ENCODE data around the gene COLQ. TPM values are rescaled to one million over a fixed set of nuclear protein-coding genes. Genes with fewer than 3 reads are reported as not detected.

Gene COLQ
- total RNA-seq, 5 donors from 2014 or later (not counting 1 experiment from before 2014, with no cell fraction given): 5.1 to 11.4 (median 7.2) TPM

GRCh38 chr3:15553749-15554148 is 32.2 kb upstream of the COLQ start:
- no peak overlapping the region for H3K4me3 ChIP-seq (ENCODE audit: control insufficient read depth in 1 of 2, extremely low read depth in 1 of 2, low read length in 1 of 2)
- WGBS (ENCODE audit: insufficient coverage): 96% methylated on average over 3 of the region's 3 CpGs
- DNase-seq (no peak), ATAC-seq (replicated peaks in 1 of 4) (no peak)
- Mint-ChIP-seq H3K36me3 (peaks cover 34% of the 10 kb centered on the region), H3K27ac (no peak overlapping the region), H3K27me3 (no peaks in the 10 kb centered on the region), H3K4me1 (peaks cover 0 to 24% (median 17%) of the 10 kb centered on the region in 3 donors), H3K4me3 (no peak overlapping the region), H3K9me3 (peaks cover 0 to 3% (median 0%) of the 10 kb centered on the region in 3 donors)
- CTCF ChIA-PET: no interaction called here
- no peaks in the 10 kb centered on the region for H3K27me3 ChIP-seq (replicated peaks in 1 of 2; ENCODE audit: control insufficient read depth in 2 of 2, extremely low read depth in 1 of 2, insufficient read depth in 2 of 2, low read length in 1 of 2)
- no peak overlapping the region for H3K27ac ChIP-seq (ENCODE audit: low read length)
- peaks cover 2 to 10% of the 10 kb centered on the region in 2 experiments for H3K4me1 ChIP-seq (ENCODE audit: control insufficient read depth in 1 of 2, extremely low read depth in 1 of 2, insufficient read depth in 2 of 2, low read length in 2 of 2)
- peaks cover 0 to 7% of the 10 kb centered on the region in 2 donors for H3K36me3 ChIP-seq (ENCODE audit: control insufficient read depth in 2 of 2, extremely low read depth in 1 of 2, insufficient read depth in 1 of 2, low read length in 1 of 2)
- POLR2A ChIA-PET: no interaction called here
- no peaks in the 10 kb centered on the region for H3K9me3 ChIP-seq

- Histone ChIP-seq H3K27ac (ENCODE audit: low read length) (no peak overlapping the region), H3K36me3 (ENCODE audit: control insufficient read depth in 2 of 2, extremely low read depth in 1 of 2, insufficient read depth in 1 of 2, low read length in 1 of 2) (peaks cover 0 to 5% of the 10 kb centered on the region in 2 donors), H3K9me3 (no peaks in the 10 kb centered on the region), H3K4me3 (ENCODE audit: control insufficient read depth in 1 of 2, extremely low read depth in 1 of 2, low read length in 1 of 2) (no peak overlapping the region), H3K27me3 (replicated peaks in 1 of 2; ENCODE audit: control insufficient read depth in 2 of 2, extremely low read depth in 1 of 2, insufficient read depth in 2 of 2, low read length in 1 of 2) (no peaks in the 10 kb centered on the region), H3K4me1 (ENCODE audit: control insufficient read depth in 1 of 2, extremely low read depth in 1 of 2, insufficient read depth in 2 of 2, low read length in 2 of 2) (peaks cover 2 to 3% of the 10 kb centered on the region in 2 experiments)
- Mint-ChIP-seq H3K27me3 (no peaks in the 10 kb centered on the region), H3K4me3 (no peak overlapping the region), H3K9me3 (peaks cover 1 to 7% (median 5%) of the 10 kb centered on the region in 3 donors), H3K4me1 (peaks cover 0 to 13% (median 8%) of the 10 kb centered on the region in 3 donors), H3K36me3 (peaks cover 37% of the 10 kb centered on the region), H3K27ac (peak overlapping the region in 1 of 2 donors; percentile 23)
- ChIA-PET POLR2A (no interaction called here), CTCF (no interaction called here)
- ATAC-seq (replicated peaks in 1 of 4) (no peak), DNase-seq (no peak)
- 91% methylated on average over 1 of the region's 1 CpG for WGBS (ENCODE audit: insufficient coverage)
Observed at GRCh38 chr3:15551902-15552301, 30.4 kb upstream of the COLQ start.

GRCh38 chr3:15549846-15550245 is 28.3 kb upstream of the COLQ start:
- Mint-ChIP-seq H3K9me3 (peaks cover 9 to 17% (median 10%) of the 10 kb centered on the region in 3 donors), H3K36me3 (peaks cover 41% of the 10 kb centered on the region), H3K27ac (no peak overlapping the region), H3K4me3 (no peak overlapping the region), H3K4me1 (peaks cover 0 to 2% (median 0%) of the 10 kb centered on the region in 3 donors), H3K27me3 (no peaks in the 10 kb centered on the region)
- no peak for ATAC-seq (replicated peaks in 1 of 4)
- no peaks in the 10 kb centered on the region for H3K4me1 ChIP-seq (ENCODE audit: control insufficient read depth in 1 of 2, extremely low read depth in 1 of 2, insufficient read depth in 2 of 2, low read length in 2 of 2)
- H3K27ac ChIP-seq (ENCODE audit: low read length): no peak overlapping the region
- 86% methylated on average over 5 of the region's 6 CpGs for WGBS (ENCODE audit: insufficient coverage)
- peaks cover 0 to 2% of the 10 kb centered on the region in 2 donors for H3K36me3 ChIP-seq (ENCODE audit: control insufficient read depth in 2 of 2, extremely low read depth in 1 of 2, insufficient read depth in 1 of 2, low read length in 1 of 2)
- no peaks in the 10 kb centered on the region for H3K27me3 ChIP-seq (replicated peaks in 1 of 2; ENCODE audit: control insufficient read depth in 2 of 2, extremely low read depth in 1 of 2, insufficient read depth in 2 of 2, low read length in 1 of 2)
- no peak overlapping the region for H3K4me3 ChIP-seq (ENCODE audit: control insufficient read depth in 1 of 2, extremely low read depth in 1 of 2, low read length in 1 of 2)
- H3K9me3 ChIP-seq: no peaks in the 10 kb centered on the region
- ChIA-PET POLR2A (no interaction called here), CTCF (no interaction called here)
- no peak for DNase-seq

GRCh38 chr3:15542614-15543013 is 21.1 kb upstream of the COLQ start:
- Mint-ChIP-seq H3K4me1 (peaks cover 22 to 43% (median 32%) of the 10 kb centered on the region in 3 donors), H3K4me3 (no peak overlapping the region), H3K27me3 (no peaks in the 10 kb centered on the region), H3K36me3 (peaks cover 9% of the 10 kb centered on the region), H3K27ac (no peak overlapping the region), H3K9me3 (peaks cover 6 to 12% (median 10%) of the 10 kb centered on the region in 3 donors)
- WGBS (ENCODE audit: insufficient coverage): 60% methylated on average over 2 of the region's 5 CpGs
- Histone ChIP-seq H3K9me3 (no peaks in the 10 kb centered on the region), H3K4me1 (ENCODE audit: control insufficient read depth in 1 of 2, extremely low read depth in 1 of 2, insufficient read depth in 2 of 2, low read length in 2 of 2) (peaks cover 4 to 16% of the 10 kb centered on the region in 2 experiments), H3K27ac (ENCODE audit: low read length) (no peak overlapping the region), H3K4me3 (ENCODE audit: control insufficient read depth in 1 of 2, extremely low read depth in 1 of 2, low read length in 1 of 2) (no peak overlapping the region), H3K27me3 (replicated peaks in 1 of 2; ENCODE audit: control insufficient read depth in 2 of 2, extremely low read depth in 1 of 2, insufficient read depth in 2 of 2, low read length in 1 of 2) (no peaks in the 10 kb centered on the region), H3K36me3 (ENCODE audit: control insufficient read depth in 2 of 2, extremely low read depth in 1 of 2, insufficient read depth in 1 of 2, low read length in 1 of 2) (no peaks in the 10 kb centered on the region)
- POLR2A ChIA-PET: interaction anchor here in 1 of 2 donors (0.6 kb wide), 1 partner anchor 13 kb away, joined by 6 read pairs; no protein-coding TSS in a partner anchor
- CTCF ChIA-PET: no interaction called here
- ATAC-seq (replicated peaks in 1 of 4): no peak
- no peak for DNase-seq

GRCh38 chr3:15541371-15541770 is 19.9 kb upstream of the COLQ start:
- CTCF ChIA-PET: no interaction called here
- POLR2A ChIA-PET: no interaction called here
- WGBS (ENCODE audit: insufficient coverage): no CpG with 5 or more reads among the region's 4 CpGs
- Mint-ChIP-seq H3K4me3 (no peak overlapping the region), H3K9me3 (peaks cover 0 to 5% (median 4%) of the 10 kb centered on the region in 3 donors), H3K27me3 (no peaks in the 10 kb centered on the region), H3K27ac (peak overlapping the region in 1 of 2 donors; percentile 82), H3K36me3 (peaks cover 3% of the 10 kb centered on the region), H3K4me1 (peaks cover 34 to 55% (median 44%) of the 10 kb centered on the region in 3 donors)
- Histone ChIP-seq H3K9me3 (no peaks in the 10 kb centered on the region), H3K4me3 (ENCODE audit: control insufficient read depth in 1 of 2, extremely low read depth in 1 of 2, low read length in 1 of 2) (no peak overlapping the region), H3K27ac (ENCODE audit: low read length) (no peak overlapping the region), H3K27me3 (replicated peaks in 1 of 2; ENCODE audit: control insufficient read depth in 2 of 2, extremely low read depth in 1 of 2, insufficient read depth in 2 of 2, low read length in 1 of 2) (no peaks in the 10 kb centered on the region), H3K36me3 (ENCODE audit: control insufficient read depth in 2 of 2, extremely low read depth in 1 of 2, insufficient read depth in 1 of 2, low read length in 1 of 2) (no peaks in the 10 kb centered on the region), H3K4me1 (ENCODE audit: control insufficient read depth in 1 of 2, extremely low read depth in 1 of 2, insufficient read depth in 2 of 2, low read length in 2 of 2) (peaks cover 13 to 23% of the 10 kb centered on the region in 2 experiments)
- ATAC-seq (replicated peaks in 1 of 4): no peak
- DNase-seq: no peak

- H3K27me3 Mint-ChIP-seq: no peaks in the 10 kb centered on the region
- ChIA-PET CTCF (interaction anchor here in 1 of 2 donors (0.5 kb wide), 1 partner anchor 463 kb away, joined by 3 read pairs; no protein-coding TSS in a partner anchor), POLR2A (interaction anchor here in 1 of 2 donors (0.6 kb wide), 1 partner anchor 1333 kb away, joined by 3 read pairs; no protein-coding TSS in a partner anchor)
- Histone ChIP-seq H3K27ac (ENCODE audit: low read length) (no peak overlapping the region), H3K36me3 (ENCODE audit: control insufficient read depth in 2 of 2, extremely low read depth in 1 of 2, insufficient read depth in 1 of 2, low read length in 1 of 2) (no peaks in the 10 kb centered on the region), H3K9me3 (no peaks in the 10 kb centered on the region), H3K4me1 (ENCODE audit: control insufficient read depth in 1 of 2, extremely low read depth in 1 of 2, insufficient read depth in 2 of 2, low read length in 2 of 2) (peaks cover 23 to 36% of the 10 kb centered on the region in 2 experiments), H3K4me3 (ENCODE audit: control insufficient read depth in 1 of 2, extremely low read depth in 1 of 2, low read length in 1 of 2) (no peak overlapping the region), H3K27me3 (replicated peaks in 1 of 2; ENCODE audit: control insufficient read depth in 2 of 2, extremely low read depth in 1 of 2, insufficient read depth in 2 of 2, low read length in 1 of 2) (no peaks in the 10 kb centered on the region)
- peaks cover 3% of the 10 kb centered on the region for H3K36me3 Mint-ChIP-seq
- DNase-seq (no peak), ATAC-seq (replicated peaks in 1 of 4) (no peak)
- peak overlapping the region; percentile 76 to 95 for H3K27ac Mint-ChIP-seq
- H3K4me3 Mint-ChIP-seq: peak overlapping the region in 1 of 3 donors; percentile 58
- no peaks in the 10 kb centered on the region for H3K9me3 Mint-ChIP-seq
- WGBS (ENCODE audit: insufficient coverage): 100% methylated on average over 1 of the region's 1 CpG
- H3K4me1 Mint-ChIP-seq: peaks cover 49 to 70% (median 63%) of the 10 kb centered on the region in 3 donors
Observed at GRCh38 chr3:15539066-15539465, 17.6 kb upstream of the COLQ start.

All from T-cell (primary cell).